22Rv1 (cell line): ENCODE data around the gene SART3.

Experiments
- ZFX ChIP-seq: fragments of 450-650 bp; IDR thresholded peaks from 2 replicates; pipeline ENCODE4 v1.6.1; 2017; ENCODE audit warnings: antibody characterized with exemption, borderline replicate concordance
- TF ChIP-seq, protein P1 (sequence below): fragments of 450-650 bp; IDR thresholded peaks from 2 replicates; pipeline ENCODE4 v1.5.1; 2017; ENCODE audit warnings: mild to moderate bottlenecking

DNA sequence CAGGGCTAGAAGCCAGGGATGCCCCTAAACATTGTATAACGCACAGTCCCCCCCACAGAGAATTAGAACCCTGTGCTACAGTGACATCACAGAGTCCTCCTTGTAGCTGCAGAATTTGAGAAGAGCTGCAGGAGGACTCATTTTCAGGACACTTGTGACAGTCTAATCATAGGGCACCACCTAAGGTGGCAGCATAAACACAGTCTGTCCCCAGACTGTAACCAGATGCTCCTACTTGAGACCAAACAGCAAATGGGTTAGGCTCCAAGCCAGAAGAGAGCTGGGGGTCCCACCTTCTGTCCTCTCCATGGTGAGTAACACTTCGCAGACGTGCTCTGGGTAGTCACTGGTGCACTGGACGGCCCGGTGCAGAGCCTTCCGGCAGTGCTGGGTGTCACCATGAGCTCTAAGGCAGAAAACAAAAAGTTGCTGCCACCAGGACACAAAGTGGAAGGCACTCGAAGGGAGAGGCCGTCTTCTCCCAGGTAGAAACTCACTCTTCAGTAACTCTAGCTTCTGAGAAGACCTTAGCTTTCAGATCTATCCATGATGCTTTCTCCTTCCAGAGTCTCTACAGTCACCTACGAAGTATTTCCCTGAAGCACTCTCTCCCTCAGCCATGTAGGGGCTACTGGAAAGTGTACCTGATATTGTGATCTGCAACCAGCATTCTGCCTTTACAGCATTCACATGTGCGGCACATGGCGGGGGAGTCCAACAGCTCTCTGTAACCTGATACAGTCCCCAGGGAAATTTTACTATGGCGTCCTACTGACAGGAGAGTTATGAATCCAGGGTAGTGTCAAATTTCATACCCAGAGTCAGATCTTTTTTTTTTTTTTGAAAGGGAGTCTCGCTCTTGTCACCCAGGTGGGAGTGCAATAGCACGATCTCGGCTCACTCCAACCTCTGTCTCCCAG, 28.8 kb downstream of the SART3 start:
- TF ChIP-seq, protein P1, sequence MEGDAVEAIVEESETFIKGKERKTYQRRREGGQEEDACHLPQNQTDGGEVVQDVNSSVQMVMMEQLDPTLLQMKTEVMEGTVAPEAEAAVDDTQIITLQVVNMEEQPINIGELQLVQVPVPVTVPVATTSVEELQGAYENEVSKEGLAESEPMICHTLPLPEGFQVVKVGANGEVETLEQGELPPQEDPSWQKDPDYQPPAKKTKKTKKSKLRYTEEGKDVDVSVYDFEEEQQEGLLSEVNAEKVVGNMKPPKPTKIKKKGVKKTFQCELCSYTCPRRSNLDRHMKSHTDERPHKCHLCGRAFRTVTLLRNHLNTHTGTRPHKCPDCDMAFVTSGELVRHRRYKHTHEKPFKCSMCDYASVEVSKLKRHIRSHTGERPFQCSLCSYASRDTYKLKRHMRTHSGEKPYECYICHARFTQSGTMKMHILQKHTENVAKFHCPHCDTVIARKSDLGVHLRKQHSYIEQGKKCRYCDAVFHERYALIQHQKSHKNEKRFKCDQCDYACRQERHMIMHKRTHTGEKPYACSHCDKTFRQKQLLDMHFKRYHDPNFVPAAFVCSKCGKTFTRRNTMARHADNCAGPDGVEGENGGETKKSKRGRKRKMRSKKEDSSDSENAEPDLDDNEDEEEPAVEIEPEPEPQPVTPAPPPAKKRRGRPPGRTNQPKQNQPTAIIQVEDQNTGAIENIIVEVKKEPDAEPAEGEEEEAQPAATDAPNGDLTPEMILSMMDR, result no peak
- no peak for TF ChIP-seq ZFX
